AG09309 (cell line): ENCODE data around the gene FBLIM1.

Experiments used
- DNase-seq: peaks from one replicate; pipeline ENCODE4 v3.0.0-alpha.2; 2010; ENCODE audit warnings: low read depth
- H3K4me3 ChIP-seq: 2 replicates; pipeline ENCODE4 v1.5.1; 2011; ENCODE audit warnings: mild to moderate bottlenecking, low read depth, low read length, moderate library complexity; ENCODE audit not compliant: control insufficient read depth
- TF ChIP-seq, protein P1 (sequence below): IDR thresholded peaks from 2 replicates; pipeline ENCODE4 v1.5.1; 2011; ENCODE audit warnings: mild to moderate bottlenecking, low read depth, low read length, inconsistent platforms; ENCODE audit not compliant: insufficient read depth, control insufficient read depth; ENCODE audit errors: missing control alignments

FBLIM1 gene

DNA sequence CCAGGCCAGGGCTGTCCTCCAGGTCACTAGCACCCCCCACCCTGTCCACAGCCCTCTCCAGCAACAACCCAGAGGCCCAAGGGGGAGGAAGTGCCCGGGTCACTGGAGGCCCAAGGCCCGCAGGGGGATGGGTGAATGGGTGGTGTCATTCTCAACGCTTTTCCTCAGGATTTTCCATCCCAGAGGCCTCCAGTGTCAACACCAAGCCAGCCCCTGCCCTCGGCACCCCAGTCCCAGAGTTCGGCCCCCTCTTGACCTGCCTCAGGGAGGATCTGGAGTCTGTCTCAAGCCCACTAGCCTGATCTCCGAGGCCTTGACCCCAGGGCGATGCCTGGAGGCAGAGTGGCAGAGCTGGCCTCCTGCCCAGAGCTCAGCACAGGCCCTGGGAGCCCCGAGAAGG is 11.2 kb upstream of the FBLIM1 start:
- H3K4me3 ChIP-seq = no peak overlapping the region
- TF ChIP-seq, protein P1, sequence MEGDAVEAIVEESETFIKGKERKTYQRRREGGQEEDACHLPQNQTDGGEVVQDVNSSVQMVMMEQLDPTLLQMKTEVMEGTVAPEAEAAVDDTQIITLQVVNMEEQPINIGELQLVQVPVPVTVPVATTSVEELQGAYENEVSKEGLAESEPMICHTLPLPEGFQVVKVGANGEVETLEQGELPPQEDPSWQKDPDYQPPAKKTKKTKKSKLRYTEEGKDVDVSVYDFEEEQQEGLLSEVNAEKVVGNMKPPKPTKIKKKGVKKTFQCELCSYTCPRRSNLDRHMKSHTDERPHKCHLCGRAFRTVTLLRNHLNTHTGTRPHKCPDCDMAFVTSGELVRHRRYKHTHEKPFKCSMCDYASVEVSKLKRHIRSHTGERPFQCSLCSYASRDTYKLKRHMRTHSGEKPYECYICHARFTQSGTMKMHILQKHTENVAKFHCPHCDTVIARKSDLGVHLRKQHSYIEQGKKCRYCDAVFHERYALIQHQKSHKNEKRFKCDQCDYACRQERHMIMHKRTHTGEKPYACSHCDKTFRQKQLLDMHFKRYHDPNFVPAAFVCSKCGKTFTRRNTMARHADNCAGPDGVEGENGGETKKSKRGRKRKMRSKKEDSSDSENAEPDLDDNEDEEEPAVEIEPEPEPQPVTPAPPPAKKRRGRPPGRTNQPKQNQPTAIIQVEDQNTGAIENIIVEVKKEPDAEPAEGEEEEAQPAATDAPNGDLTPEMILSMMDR = no peak
- no peak for DNase-seq

DNA sequence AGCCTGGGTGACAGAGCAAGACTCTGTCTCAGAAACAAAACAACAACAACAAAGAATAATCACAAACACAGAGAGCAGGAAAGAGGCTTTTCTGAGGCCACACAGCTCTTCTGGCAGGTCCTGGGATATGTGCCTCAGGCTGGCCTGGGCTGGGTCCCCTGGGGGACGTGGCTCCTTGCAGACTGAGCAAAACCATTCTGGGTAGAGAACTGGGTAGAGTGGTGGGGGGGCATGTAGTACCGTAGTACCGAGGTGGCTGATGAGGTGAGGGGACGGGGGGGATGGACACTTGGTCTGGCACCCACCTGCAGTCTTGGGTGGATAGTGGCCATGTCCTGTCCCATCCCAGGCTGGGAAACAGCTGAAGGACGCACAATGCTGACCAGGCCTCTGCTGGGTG is 10.3 kb upstream of the FBLIM1 start:
- no peak overlapping the region for H3K4me3 ChIP-seq
- no peak for DNase-seq
- TF ChIP-seq, protein P1 = no peak

DNA sequence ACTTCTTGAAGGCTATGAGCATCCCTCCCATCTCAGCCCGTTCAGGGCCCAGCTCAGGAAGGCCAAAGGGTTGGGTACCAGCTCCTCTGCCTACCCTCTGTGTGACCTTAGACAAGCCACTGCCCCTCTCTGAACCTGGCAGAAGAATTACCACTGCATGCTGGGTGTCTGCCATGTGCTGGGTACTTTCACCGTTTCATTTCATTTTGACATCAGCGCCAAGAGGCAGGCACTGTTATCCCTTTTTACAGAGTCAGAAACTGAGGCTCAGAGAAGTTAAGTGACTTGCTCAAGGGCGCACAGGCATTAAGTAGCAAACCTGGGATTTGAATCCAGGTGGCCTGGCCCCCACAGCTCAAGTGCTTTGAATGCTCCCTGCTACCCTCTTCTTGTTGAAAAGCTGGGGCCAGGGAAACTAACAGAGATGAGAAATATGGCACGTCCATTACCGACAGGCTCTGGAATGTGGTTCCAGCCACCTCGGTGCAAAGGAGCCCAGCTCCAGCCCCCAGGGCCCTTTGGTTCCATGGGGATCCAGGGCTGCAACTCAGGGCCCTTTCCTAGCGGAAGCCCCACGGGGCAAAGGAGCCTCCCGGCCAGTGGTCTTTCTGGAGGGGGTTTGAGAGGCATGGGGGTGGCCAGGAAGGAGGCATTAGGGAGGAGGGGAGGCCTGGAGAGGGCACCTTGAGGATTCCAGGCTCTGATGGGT is 9.8 kb upstream of the FBLIM1 start:
- DNase-seq = no peak
- TF ChIP-seq, protein P1 = no peak
- no peak overlapping the region for H3K4me3 ChIP-seq

DNA sequence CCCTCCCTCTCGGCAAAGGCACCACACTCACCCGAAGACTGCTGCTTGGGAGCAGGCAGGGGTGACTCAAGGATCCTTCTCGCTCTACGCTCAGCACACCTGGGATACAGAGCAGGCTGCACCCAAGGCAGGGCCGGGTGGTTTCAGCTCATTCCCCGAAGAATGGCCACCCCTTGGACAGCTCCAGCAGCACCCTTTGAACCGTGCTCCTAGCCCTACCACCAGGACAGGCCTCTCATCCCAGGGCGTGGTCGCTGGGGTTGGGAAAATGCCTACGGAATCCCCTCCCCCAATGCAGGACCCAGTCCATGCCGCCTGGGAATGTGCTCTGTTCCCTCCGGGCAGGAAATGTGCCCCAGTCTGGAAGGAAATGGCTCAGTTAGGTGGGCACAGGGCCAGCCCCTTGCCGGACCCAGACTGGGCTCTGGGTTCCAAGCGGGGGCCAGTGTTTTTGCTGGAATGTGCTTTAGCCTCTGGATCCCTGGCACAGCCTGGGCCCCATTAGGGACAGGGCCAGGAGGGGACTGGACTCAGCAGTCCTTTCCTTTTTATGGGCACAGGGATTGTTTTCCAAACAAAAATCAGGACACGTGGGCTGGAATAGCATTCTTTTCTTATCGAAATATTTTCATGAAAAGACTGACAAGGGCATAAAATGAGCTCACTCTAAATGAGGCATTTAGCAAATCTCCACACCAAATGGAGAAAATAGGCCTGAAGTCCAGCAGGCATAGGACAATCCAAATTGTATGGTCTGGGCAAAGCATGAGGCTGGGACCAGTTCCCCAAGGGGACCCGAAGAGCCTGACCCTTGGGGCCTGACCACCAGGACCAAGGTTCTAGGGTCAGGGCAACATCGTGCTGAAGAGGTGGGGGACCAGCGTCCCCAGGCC is 8.9 kb upstream of the FBLIM1 start:
- TF ChIP-seq, protein P1 = no peak
- DNase-seq = no peak
- no peak overlapping the region for H3K4me3 ChIP-seq

DNA sequence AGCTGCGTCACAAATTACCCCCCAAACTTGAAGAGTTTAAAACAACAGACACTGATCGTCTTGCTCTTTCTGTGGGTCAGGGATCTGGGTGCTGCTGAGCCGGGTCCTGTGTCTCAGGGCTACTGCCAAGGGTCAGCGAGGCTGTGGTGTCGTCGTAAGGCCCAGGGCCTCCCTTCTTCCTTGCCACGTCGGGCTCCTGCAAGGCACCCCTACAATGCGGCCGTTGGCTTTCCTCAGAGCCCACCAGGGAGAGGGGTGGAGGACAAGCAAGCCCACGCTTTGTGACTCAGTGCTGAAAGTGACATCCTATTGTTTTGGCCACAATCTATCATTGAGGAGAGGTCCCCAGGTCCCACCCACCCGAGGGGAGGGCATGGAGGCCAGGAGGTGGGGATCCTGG is 7.7 kb upstream of the FBLIM1 start:
- DNase-seq = no peak
- TF ChIP-seq, protein P1 = no peak

DNA sequence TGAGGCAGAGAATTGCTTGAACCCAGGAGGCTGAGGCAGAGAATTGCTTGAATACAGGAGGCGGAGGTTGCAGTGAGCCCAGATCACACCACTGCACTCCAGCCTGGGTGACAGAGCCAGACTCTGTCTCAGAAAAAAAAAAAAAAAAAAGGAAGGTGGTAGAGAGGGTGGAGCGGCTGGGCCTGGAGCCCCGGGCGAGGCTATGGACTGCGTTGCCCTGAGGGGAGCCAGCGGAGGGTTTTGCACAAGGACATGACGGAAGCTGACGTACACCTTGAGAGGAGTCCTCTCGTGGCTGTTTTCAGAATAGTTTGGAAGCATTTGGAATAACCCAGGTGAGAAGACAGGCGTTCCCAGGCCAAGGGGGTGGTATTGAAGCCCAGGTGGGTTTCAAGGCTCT is 6.9 kb upstream of the FBLIM1 start:
- TF ChIP-seq, protein P1 = no peak
- no peak for DNase-seq

More for the DNA sequence above, 7.7 kb upstream of the FBLIM1 start:
- no peak overlapping the region for H3K4me3 ChIP-seq

More for the DNA sequence above, 6.9 kb upstream of the FBLIM1 start:
- no peak overlapping the region for H3K4me3 ChIP-seq
